Stimulated activated CD4-positive, alpha-beta T cell treated with anti-CD3 and anti-CD28 coated beads, TNF-alpha, amount 100 ng/mL, for 24 hours (primary cell): ENCODE measurements around the gene ZNF83.
A peak's percentile ranks its signal among the peaks of the same experiment; 100 is the strongest.
"Not testable (repeated sequence)": the region's sequence is repeated elsewhere in the genome, so short reads cannot be mapped to it uniquely, and the experiment has no call there.

Source experiments
- DNase-seq, 3 experiments: peaks; one replicate each; pipeline ENCODE4 v3.0.0-alpha.2; 2020; ENCODE audit warnings: low read depth in 3 of 3

Gene ZNF83

DNA sequence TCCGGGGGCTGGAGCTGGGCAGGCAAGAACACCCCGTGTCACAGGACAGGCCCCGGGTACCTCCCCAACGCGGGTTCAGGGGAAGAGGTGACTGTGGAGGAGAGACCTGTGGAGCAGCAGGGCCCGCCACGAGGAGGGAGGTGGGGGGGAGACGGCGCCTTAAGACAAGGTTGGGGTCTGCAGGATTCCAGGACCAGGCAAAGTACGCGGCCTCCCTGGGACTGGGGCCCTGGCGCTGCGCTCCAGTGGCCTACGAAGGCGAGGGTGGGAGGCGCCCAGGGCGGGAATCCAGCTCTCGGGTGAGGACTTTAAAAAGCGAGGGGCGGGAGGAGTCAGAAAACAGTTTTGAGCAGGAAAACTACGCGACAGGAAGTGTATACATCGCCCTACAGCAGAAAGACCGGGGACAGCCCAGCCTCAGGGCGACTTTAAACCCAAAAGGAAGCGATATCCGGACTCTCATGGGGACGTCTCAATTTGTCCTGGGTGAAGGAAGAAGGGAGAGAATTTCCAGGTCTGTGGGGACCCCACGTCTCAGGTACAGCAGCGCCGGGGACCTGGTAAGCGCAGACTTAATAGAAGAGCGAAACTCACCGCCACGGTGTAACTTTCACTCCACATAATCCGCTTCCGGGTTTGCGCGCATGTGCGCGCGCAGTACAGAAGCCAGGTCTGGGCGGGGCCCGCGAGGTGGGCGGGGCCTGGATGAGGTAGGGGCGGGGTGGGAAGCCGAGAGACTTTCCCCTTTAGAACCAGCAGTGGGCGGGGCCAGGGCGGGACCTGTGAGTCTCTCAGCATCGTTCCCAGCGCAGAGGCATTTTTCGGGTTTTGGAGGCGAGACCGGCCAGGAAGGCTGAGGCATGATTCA lies at the start of gene ZNF83:
Gene ZNF83 (minus strand): TSS at position 638 of the 868 bp plus-strand sequence.
- DNase-seq: peak; percentile 81 to 92 (median 83)

DNA sequence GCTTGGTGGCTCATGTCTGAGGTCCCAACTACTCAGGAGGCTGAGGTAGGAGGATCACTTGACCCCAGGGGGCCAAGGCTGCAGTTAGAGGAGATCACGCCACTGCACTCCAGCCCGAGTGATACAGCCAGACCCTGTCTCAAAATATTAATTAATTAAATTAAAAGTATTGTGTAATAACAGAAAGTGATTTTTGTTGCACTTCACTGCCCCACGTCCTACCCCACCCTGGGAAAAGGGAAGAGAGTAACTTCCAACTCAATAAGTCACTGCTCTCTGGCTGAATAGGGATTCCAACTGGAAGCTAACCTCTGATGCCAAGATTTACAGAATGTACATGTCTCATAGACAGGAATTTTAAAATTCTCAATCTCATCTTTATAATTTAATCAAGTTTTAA lies 49.5 kb upstream of the ZNF83 start:
- DNase-seq: no peak

GRCh38 chr19:52685811-52686210 lies 47.7 kb upstream of the ZNF83 start:
- no peak for DNase-seq

- DNase-seq: not testable (repeated sequence)
These were observed 43.1 kb upstream of the ZNF83 start for GRCh38 chr19:52681216-52681615.

- no peak for DNase-seq
These were observed 41.4 kb upstream of the ZNF83 start for GRCh38 chr19:52679598-52679997.

DNA sequence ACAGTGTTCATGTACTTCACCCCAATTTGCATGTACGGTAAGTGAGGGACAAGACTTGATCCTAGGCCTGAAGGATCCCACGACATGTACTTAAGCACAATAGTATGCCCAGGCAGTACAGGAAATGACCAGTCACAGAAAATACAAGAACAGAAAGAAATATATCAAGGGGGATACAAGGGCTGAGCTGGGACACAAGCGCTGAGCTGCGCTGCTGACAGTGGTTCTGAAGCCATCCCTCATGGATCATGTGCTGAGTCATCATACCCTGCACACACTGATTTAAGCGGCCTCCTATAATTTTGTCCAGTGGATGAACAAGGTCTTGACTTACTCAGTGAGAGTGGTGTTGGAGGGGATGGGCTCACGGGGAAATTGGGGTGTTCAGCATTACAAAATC lies 37.1 kb upstream of the ZNF83 start:
- not testable (repeated sequence) for DNase-seq

- DNase-seq: no peak
These were observed 34.9 kb upstream of the ZNF83 start for GRCh38 chr19:52673014-52673413.

GRCh38 chr19:52670046-52670445 lies 31.9 kb upstream of the ZNF83 start:
- DNase-seq: no peak

- no peak for DNase-seq
These were observed 31.4 kb upstream of the ZNF83 start for GRCh38 chr19:52669586-52669985.

DNA sequence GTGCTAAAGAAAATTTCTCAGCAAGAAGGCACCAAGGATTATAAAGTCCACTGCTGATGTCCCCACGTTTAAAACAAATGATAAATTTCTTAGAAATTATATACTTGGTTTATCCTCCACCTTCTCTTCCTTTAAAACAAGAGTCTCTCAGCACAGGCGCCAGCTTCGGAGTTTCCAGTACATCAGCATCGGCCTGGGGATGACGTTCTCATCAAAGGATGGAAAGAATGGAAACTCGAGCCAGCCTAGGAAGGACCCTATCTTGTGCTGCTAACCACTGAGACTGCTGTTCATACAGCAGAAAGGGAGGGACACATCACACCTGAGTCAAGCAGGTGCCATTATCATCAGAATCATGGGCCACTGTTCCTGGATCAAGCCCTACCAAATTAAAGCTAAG lies 29.8 kb upstream of the ZNF83 start:
- DNase-seq: no peak

- DNase-seq: no peak
These were observed 28.4 kb upstream of the ZNF83 start for GRCh38 chr19:52666506-52666905.

DNA sequence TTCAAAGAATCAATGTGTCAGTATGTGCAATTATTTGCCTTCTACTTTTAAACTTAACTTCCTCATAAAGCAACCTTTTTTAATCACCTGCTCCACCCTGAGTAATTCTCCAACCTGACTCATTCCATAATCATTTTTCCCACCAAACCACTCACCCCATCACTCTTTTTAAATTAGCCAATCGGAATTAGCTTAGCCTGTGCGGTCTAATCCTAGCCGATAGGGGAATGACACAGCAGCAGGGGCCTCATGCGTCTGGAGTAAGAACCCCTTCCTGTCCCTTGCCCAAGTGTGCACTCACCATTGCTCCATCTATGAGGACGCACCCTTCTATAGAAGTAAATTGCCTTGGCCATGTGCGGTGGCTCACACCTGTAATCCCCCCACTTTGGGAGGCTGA lies 27.4 kb upstream of the ZNF83 start:
- no peak for DNase-seq

DNA sequence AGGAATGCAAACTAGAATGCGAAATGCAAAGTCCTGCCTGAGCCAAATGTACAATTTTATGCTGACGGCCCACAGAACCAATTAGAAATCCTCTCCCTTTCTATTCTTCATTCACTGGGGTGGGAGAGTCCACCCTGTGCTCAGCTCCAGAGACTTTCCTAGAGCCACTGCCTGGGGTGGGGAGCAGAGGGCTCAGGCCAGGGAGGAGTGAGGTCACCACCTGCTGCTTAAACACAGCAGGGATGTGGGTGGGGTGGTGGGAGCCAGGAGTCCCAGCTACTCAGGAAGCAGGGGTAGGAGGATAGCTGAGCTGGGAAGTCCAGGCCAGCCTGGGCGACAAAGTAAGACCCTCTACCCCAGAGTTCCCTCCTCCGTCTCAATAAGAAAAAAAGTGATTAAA lies 26.9 kb upstream of the ZNF83 start:
- DNase-seq: no peak

DNA sequence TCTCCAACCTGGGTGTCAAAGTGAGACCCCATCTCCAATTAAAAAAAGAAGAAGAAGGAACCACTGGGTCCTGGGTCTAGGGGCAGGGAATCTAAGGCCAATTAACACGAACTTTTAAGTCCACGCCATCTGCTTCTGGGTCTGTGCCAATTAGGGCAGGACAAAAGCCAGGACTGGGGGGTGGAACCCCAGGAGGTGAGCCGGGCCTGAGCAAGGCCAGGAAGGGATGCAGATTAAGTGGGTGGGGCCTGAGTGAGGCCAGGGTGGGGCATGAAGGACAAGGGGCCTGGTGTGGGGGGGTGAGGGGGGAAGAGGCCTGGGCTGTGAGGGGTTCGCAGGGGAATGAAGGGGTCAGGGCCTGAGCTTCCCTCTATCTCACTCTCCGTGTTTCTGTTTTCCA lies 26.3 kb upstream of the ZNF83 start:
- no peak for DNase-seq

GRCh38 chr19:52662631-52663030 lies 24.5 kb upstream of the ZNF83 start:
- no peak for DNase-seq

DNA sequence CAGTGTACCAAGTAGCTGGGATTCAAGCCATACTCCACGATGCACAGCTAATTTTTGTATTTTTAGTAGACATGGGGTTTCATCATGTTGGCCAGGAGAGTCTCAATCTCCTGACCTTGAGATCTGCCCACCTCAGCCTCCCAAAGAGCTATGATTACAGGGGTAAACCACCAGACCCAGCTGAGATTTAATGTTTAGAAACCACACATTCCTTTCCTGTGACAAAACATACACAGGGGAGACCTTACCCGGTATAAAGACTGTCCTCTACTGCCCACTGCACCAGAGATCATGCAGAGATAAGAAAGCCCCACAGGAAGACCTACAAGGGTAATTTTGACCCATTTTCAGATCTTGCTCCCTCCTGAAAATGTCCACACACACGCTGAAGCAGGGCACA lies 22.8 kb upstream of the ZNF83 start:
- DNase-seq: no peak

DNA sequence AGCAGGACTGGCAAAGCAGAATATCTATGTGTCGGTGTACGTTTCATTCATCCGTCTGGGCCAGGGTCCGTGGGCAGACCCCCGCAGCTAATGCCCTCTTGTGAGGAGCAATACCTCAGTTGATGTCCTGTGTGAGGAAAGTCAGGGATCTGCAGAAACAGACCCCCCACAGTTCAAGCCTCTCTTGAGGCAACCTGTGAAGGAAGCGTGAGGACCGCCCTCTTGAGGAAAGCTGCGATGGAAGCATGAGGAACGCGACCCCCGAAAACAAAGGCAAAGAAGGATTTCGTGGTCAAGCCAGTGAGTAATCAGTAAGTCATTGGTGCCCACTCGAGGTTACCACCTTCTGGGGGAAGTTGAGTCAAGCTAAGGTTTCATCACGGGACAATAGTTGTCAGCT lies 20.9 kb upstream of the ZNF83 start:
- no peak for DNase-seq

DNA sequence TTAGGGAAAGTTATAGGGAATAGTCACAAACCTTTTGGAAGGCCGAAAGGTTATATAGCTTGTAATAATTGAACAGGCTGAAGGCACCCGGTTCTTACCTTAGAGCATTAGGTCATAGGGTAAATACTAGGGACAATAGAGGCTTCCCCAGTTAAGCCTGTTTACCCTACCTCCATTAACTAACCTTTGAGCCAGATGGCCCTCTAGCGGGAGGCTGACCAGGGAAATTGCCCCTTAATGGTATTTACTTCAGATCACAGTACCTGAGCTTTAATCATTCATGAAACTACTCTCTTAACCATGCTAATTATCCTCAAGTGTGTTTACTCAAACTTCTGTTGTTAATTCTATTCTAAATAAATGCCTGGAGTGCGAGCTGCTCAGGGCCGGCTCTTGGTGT lies 20.4 kb upstream of the ZNF83 start:
- no peak for DNase-seq

DNA sequence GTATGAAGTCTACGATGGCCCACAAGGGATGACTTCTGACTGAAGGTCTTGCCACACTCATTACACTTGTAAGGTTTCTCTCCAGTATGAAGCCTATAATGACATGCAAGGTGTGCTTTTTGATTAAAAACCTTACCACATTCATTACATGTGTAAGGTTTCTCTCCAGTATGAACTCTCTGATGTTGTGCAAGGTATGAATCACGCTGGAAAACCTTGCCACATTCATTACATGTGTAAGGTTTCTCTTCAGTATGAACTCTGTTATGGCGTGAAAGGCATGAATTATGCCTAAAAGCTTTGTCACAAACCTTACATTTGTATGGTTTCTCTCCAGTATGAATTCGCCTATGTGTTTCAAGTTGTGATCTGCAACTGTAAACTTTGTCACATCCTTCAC lies 15.0 kb upstream of the ZNF83 start:
- DNase-seq: no peak

- DNase-seq: no peak
These were observed 13.8 kb upstream of the ZNF83 start for GRCh38 chr19:52651956-52652355.

GRCh38 chr19:52648336-52649016 lies 10.3 kb upstream of the ZNF83 start:
- no peak for DNase-seq

GRCh38 chr19:52646571-52647217 lies 8.5 kb upstream of the ZNF83 start:
- no peak for DNase-seq

DNA sequence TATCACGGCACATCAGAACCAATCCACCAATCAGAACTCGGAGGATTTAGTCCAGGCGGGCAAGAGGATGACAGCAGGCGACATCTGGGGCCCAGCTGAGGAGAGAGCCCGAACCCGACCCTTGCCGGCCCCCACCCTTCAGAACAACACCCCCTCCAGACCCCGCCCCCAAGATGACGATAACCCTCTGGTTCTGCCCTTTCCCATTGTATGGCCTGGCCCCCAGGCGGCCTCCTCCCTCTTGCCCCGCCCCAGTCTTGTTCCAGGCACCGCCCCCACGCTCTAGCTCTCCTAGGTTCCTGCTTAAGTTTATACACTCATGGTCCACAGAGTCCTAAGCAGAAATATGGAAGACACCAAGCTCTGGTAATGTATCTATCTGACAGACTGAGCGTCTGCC lies 2.8 kb upstream of the ZNF83 start:
- DNase-seq: no peak
